ENCODE data around the gene MKNK1.
A peak's percentile ranks its signal among the peaks of the same experiment; 100 is the strongest.

MKNK1 gene

GRCh38 chr1:46606255-46606965 lies 2.3 kb upstream of the MKNK1 start:
- Histone ChIP-seq H3K4me1 (ENCODE audit: low read depth, poor library complexity, severe bottlenecking) (peaks cover 8% of the 10 kb centered on the region), H3K4me2 (no peak overlapping the region), H4K20me1 (ENCODE audit: insufficient read depth) (no peaks in the 10 kb centered on the region), H3K27ac (no peak overlapping the region), H3K27me3 (ENCODE audit: insufficient read depth, low read depth) (no peaks in the 10 kb centered on the region), H3K79me2 (ENCODE audit: insufficient read depth, low read depth) (no peaks in the 10 kb centered on the region), H3K9ac (no peak overlapping the region), H2AFZ (ENCODE audit: low read depth) (no peak overlapping the region), H3K36me3 (ENCODE audit: insufficient read depth) (no peaks in the 10 kb centered on the region), H3K4me3 (IDR thresholded peaks at IDR 0.05; ENCODE audit: insufficient read depth, low read depth, low read length) (no peak overlapping the region)
- no peak for TF ChIP-seq CTCF (conservative IDR thresholded peaks at IDR 0.05; ENCODE audit: low read depth, low read length)

- Histone ChIP-seq H4K20me1 (ENCODE audit: insufficient read depth) (no peaks in the 10 kb centered on the region), H3K9ac (no peak overlapping the region), H3K4me1 (ENCODE audit: low read depth, poor library complexity, severe bottlenecking) (peaks cover 8% of the 10 kb centered on the region), H3K79me2 (ENCODE audit: insufficient read depth, low read depth) (no peaks in the 10 kb centered on the region), H2AFZ (ENCODE audit: low read depth) (no peak overlapping the region), H3K4me3 (IDR thresholded peaks at IDR 0.05; ENCODE audit: insufficient read depth, low read depth, low read length) (no peak overlapping the region), H3K27ac (no peak overlapping the region), H3K27me3 (ENCODE audit: insufficient read depth, low read depth) (no peaks in the 10 kb centered on the region), H3K4me2 (no peak overlapping the region), H3K36me3 (ENCODE audit: insufficient read depth) (no peaks in the 10 kb centered on the region)
- no peak for TF ChIP-seq CTCF (conservative IDR thresholded peaks at IDR 0.05; ENCODE audit: low read depth, low read length)
These were observed 1.2 kb upstream of the MKNK1 start for GRCh38 chr1:46605232-46605631.

- Histone ChIP-seq H3K27ac (no peak overlapping the region), H2AFZ (ENCODE audit: low read depth) (peak overlapping the region; percentile 90)
- TF ChIP-seq CTCF (conservative IDR thresholded peaks at IDR 0.05; ENCODE audit: low read depth, low read length): no peak
These were observed 599 bp downstream of the MKNK1 start for GRCh38 chr1:46603481-46603857.

GRCh38 chr1:46601257-46602007 lies 2.6 kb downstream of the MKNK1 start:
- Histone ChIP-seq H2AFZ (ENCODE audit: low read depth) (no peak overlapping the region), H3K36me3 (ENCODE audit: insufficient read depth) (no peaks in the 10 kb centered on the region), H3K79me2 (ENCODE audit: insufficient read depth, low read depth) (no peaks in the 10 kb centered on the region), H3K4me1 (ENCODE audit: low read depth, poor library complexity, severe bottlenecking) (peaks cover 8% of the 10 kb centered on the region), H4K20me1 (ENCODE audit: insufficient read depth) (no peaks in the 10 kb centered on the region), H3K9ac (no peak overlapping the region), H3K4me2 (no peak overlapping the region), H3K27ac (no peak overlapping the region), H3K4me3 (IDR thresholded peaks at IDR 0.05; ENCODE audit: insufficient read depth, low read depth, low read length) (no peak overlapping the region), H3K27me3 (ENCODE audit: insufficient read depth, low read depth) (no peaks in the 10 kb centered on the region)
- TF ChIP-seq CTCF (conservative IDR thresholded peaks at IDR 0.05; ENCODE audit: low read depth, low read length): no peak

More at GRCh38 chr1:46603481-46603857, 599 bp downstream of the MKNK1 start:
- Histone ChIP-seq H3K4me2 (peak overlapping the region; percentile 83), H3K4me1 (ENCODE audit: low read depth, poor library complexity, severe bottlenecking) (peaks cover 8% of the 10 kb centered on the region), H3K27me3 (ENCODE audit: insufficient read depth, low read depth) (no peaks in the 10 kb centered on the region), H4K20me1 (ENCODE audit: insufficient read depth) (no peaks in the 10 kb centered on the region), H3K79me2 (ENCODE audit: insufficient read depth, low read depth) (no peaks in the 10 kb centered on the region), H3K36me3 (ENCODE audit: insufficient read depth) (no peaks in the 10 kb centered on the region), H3K9ac (peak overlapping the region; percentile 49; the same call in 1 of the 2 replicates), H3K4me3 (IDR thresholded peaks at IDR 0.05; ENCODE audit: insufficient read depth, low read depth, low read length) (peak overlapping the region; percentile 94)

Data from KMS-11 (cell line).